HG02885 (cell line): ENCODE data around the gene ATRN.
"Not testable (repeated sequence)": the region's sequence is repeated elsewhere in the genome, so short reads cannot be mapped to it uniquely, and the experiment has no call there.

Experiments used
- ATAC-seq: cut with Tn5 transposase; IDR thresholded peaks from one replicate; pipeline ENCODE4 v1.9.1; 2021; ENCODE audit warnings: mild to moderate bottlenecking; ENCODE audit not compliant: unreplicated experiment, poor library complexity

The ATRN gene

GRCh38 chr20:3464166-3464565 lies 6.7 kb upstream of the ATRN start:
- ATAC-seq = no peak

GRCh38 chr20:3465301-3465700 lies 5.5 kb upstream of the ATRN start:
- no peak for ATAC-seq

- ATAC-seq = no peak
Measured at GRCh38 chr20:3470208-3470626, 601 bp upstream of the ATRN start.

- ATAC-seq = no peak
Measured at GRCh38 chr20:3471397-3472021, 691 bp downstream of the ATRN start.

- no peak for ATAC-seq
Measured at GRCh38 chr20:3472105-3472504, 1.3 kb downstream of the ATRN start.

GRCh38 chr20:3473324-3473723 lies 2.5 kb downstream of the ATRN start:
- ATAC-seq = no peak

- ATAC-seq = no peak
Measured at GRCh38 chr20:3473944-3474343, 3.1 kb downstream of the ATRN start.

GRCh38 chr20:3477003-3477860 lies 6.4 kb downstream of the ATRN start:
- not testable (repeated sequence) for ATAC-seq

GRCh38 chr20:3477861-3478544 lies 7.2 kb downstream of the ATRN start:
- no peak for ATAC-seq

- ATAC-seq = no peak
Measured at GRCh38 chr20:3479025-3479424, 8.2 kb downstream of the ATRN start.

GRCh38 chr20:3479759-3480615 lies 9.2 kb downstream of the ATRN start:
- ATAC-seq = no peak

GRCh38 chr20:3483309-3483708 lies 12.5 kb downstream of the ATRN start:
- no peak for ATAC-seq

GRCh38 chr20:3483784-3484183 lies 13.0 kb downstream of the ATRN start:
- no peak for ATAC-seq

- no peak for ATAC-seq
Measured at GRCh38 chr20:3485913-3486312, 15.1 kb downstream of the ATRN start.

GRCh38 chr20:3486850-3487249 lies 16.0 kb downstream of the ATRN start:
- no peak for ATAC-seq

GRCh38 chr20:3492669-3493068 lies 21.9 kb downstream of the ATRN start:
- ATAC-seq = no peak

- ATAC-seq = no peak
Measured at GRCh38 chr20:3494218-3494617, 23.4 kb downstream of the ATRN start.

- no peak for ATAC-seq
Measured at GRCh38 chr20:3502878-3503277, 32.1 kb downstream of the ATRN start.

- ATAC-seq = no peak
Measured at GRCh38 chr20:3505148-3505547, 34.3 kb downstream of the ATRN start.

GRCh38 chr20:3509064-3509463 lies 38.2 kb downstream of the ATRN start:
- no peak for ATAC-seq
